HG02885 (cell line): ENCODE data around the gene RNASE7.
A peak's percentile ranks its signal among the peaks of the same experiment; 100 is the strongest.
"Not testable (repeated sequence)": the region's sequence is repeated elsewhere in the genome, so short reads cannot be mapped to it uniquely, and the experiment has no call there.

ENCODE experiments used
- ATAC-seq: cut with Tn5 transposase; IDR thresholded peaks from one replicate; pipeline ENCODE4 v1.9.1; 2021; ENCODE audit warnings: mild to moderate bottlenecking; ENCODE audit not compliant: unreplicated experiment, poor library complexity

Gene RNASE7, protein sequence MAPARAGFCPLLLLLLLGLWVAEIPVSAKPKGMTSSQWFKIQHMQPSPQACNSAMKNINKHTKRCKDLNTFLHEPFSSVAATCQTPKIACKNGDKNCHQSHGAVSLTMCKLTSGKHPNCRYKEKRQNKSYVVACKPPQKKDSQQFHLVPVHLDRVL

DNA sequence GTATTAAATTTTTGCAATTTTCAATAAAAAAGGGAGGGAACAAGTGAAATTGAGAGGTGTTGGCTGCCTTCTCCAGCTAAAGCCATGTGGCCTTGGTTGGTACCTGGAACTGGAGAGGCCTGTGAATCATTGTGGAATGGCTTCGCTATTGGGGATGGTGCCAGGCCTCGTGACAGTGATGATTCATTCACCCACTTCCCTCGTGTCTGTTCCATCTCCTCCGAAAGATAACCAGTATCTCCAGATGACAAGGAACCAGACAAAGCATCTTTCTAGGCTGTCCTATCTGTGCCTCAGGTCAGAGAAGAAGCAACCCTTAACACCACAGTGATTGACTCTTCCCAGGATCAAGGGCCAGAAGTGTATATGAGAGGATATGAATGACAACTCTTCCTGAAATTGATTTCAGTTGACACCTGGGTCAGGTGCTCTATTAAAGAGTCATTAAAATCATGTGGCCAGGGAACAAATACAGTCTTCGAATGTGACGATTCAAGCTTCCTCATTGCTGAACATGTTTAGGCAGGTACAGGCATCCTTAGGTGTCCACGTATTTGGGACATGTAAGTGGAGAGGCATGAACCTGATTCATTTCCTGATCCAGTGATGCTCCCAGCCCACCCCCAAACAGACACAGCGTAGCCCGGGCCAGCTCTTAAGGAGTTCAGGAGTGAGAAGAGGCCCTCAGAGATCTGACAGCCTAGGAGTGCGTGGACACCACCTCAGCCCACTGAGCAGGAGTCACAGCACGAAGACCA is at the start of gene RNASE7:
Gene RNASE7 (plus strand): TSS at position 687 of the 758 bp plus-strand sequence. CDS start 631 bp downstream, outside the sequence.
- ATAC-seq, result no peak

DNA sequence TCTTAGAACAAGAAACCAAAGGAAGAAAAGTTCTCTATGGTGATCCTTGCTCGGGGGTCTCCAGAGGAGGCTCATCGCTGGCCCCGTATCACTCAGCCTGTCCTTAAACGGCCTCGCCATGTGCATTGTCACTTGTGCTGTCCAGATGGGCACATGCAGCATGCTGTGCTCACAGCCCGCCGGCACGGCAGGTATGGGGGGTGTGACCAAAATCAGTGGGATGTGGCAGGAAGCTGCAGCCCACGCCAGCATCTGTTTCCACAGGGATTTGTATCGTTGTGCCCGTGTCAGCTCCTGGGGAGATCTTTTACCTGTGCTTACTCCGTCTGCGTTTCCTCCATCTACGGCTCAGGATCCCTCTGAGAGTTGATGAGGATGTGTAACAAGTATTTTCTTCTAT is 45.6 kb upstream of the RNASE7 start:
- ATAC-seq, result no peak

DNA sequence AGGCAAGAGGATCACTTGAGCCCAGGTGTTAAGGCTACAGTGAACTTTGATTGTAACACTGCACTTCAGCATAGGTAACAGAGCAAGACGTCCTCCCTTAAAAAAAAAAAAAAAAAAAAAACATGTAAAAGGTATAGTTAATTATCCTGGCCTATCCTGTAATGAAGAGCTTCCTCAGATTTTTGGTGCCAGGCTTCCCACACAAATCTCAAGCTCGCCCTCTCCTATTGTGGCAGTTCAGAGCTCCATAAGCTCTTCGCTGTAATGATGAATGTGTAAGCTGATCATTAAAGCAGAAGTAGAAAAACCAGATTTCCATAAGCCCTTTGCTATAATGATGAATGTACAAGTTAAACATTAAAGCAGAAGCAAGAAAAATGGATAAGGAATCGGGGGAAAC is 45.0 kb upstream of the RNASE7 start:
- no peak for ATAC-seq

- no peak for ATAC-seq
These were observed 44.6 kb upstream of the RNASE7 start for GRCh38 chr14:20997564-20997963.

- ATAC-seq, result no peak
These were observed 44.0 kb upstream of the RNASE7 start for GRCh38 chr14:20998139-20998538.

DNA sequence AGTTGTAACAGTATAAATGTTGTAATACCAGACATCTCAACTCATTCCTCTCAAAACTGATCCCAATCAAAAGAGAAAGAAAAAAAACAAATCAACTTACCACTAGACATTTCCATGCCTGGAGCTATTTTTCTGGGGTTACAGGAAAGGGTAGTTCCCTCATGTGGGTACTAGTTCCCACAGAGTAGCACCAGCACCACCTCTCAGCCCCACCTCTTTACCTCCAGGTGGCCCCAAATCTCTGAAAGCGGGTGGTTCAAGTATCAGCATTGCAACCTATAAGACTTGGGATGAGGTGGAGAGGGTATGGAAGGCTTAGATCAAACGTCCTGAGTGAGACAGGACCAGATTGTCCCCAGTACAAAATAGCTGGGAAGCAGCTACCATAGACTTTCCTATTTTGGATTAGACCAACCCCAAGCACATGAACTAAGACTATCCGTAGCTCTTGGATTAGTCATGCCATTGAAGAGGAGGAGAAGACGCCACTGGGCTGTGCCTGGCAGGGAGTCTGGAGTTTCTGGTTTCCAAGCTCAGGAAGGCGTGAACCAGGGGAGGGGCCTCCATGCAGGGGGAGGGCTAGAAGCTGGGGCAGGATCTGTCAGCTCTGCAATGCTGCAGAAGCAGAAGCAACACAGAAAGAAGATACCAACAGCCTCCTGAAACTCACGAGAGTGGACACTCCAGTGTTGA is 43.3 kb upstream of the RNASE7 start, which contains the start of gene SLC39A2:
Gene SLC39A2 (plus strand): TSS at position 620 of the 693 bp plus-strand sequence. CDS start 154 bp downstream, outside the sequence.
- ATAC-seq, result no peak

DNA sequence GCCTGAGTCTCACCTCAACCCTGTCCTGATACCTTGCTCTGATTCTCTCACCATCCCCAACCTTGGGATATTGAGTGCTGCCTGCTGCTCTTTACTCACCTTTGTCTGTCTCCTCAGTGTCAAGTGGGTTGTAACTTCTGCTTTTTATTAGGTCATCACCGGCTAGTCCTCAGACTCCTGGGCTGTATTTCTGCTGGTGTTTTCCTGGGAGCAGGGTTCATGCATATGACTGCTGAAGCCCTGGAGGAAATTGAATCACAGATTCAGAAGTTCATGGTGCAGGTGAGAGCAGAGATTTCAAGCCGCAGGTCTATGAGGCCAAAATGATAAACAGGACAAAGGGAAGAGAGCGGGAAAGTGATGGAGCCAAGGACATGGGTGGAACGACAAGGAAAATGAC is 42.6 kb upstream of the RNASE7 start:
- no peak for ATAC-seq

- ATAC-seq, result no peak
These were observed 40.9 kb upstream of the RNASE7 start for GRCh38 chr14:21001218-21001617.

DNA sequence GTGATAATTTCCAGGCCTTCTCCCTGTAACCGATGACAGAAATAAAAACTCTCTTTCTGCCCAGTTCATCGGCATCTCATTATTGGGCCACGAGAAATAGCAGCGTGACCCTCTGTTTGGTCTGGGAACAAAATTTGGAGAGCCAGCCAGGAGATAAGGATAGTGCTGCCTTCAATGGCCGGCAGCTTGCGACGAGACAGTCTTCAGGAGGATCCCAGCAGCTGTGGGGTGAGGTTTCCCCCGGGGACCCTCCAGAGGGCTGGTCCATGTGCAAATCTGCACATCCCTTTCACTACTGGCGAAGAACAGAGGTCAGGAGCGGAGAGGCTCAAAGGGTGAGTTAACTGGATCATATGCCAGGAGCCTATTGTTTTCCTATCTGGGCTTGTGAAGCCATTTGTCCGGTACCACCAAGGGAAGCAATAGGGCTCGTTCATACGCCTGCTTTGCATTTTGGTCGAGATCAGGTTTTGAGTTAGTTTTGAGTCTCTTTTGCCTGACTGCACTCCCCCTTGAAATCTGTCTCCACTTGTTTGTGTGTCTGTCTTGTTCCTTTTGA is 38.3 kb upstream of the RNASE7 start:
- no peak for ATAC-seq

DNA sequence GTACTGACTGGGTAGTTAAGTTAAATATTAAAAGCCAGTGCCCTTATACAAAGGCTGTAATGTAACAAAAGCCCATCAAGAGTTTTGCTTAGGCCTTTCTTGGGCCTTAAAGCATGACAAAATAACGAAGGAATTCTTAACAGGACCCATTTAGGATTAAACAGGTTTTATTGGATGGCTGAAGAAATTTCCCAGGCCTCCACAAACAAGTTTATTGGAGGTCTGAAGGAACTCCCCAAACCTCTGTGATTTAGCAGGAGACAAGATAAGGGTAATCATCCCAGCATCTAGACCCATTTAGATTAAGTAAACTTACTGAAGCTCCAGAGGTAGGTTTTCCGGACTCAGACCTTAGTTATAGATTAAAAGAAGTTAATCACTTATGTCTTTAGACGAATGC is 32.4 kb upstream of the RNASE7 start:
- ATAC-seq, result not testable (repeated sequence)

GRCh38 chr14:21011136-21011535 is 31.0 kb upstream of the RNASE7 start:
- no peak for ATAC-seq

DNA sequence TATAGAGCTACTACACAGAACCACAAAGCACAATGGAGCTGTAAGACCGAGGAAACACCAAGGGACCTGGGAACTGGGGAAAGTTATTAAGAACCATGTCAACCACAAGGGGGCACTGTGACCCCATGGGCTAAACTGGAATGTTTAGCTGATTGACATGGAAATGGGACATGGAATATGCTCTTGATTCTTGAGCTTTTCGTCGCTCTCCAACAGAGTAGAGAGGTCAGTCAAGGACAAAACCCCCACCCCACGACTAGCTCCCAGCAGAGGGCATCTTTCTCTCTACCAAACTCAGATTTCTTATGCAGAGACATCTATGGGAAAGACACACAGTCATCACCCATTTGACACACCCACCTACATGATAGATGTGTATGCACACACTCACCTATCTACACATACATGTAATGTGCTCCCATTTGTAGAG is 27.4 kb upstream of the RNASE7 start:
- ATAC-seq, result peak; percentile 70

GRCh38 chr14:21015312-21015711 is 26.9 kb upstream of the RNASE7 start:
- ATAC-seq, result no peak

DNA sequence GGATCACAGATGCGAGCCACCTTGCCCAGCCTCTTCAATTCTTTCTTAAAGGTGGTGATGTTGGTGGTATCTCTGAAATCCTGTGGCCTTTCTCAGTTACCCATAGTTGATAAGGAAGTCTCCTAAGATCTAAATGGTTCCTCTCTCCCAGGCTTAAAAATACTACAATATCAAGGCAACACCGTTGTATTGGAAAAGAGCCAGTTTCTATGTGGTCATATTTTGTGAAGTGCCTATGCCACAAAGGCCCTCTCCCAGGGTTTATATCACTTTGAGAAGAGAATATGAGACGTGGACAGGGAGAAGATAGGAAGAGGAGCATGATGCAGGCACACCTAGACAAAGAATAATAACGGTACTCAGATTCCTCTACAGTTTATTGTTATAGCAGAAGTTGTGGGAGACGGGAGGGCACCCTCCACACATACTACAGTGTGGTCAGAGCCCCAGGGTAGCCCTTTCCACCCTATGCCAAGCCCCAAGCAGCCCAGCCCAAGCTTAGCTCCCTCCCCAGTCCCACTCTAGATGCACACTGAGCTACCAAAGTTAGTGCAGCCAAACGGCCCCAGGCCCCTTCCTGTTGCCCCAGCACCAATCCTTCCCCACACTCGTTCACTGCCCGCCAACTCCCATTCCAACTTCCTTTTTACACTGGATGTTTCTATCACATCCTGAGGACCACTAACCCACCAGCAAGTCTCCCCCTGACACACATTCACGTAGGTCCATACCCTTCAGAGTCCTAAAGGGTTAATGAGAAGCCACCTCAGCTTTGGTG is 25.6 kb upstream of the RNASE7 start:
- no peak for ATAC-seq

DNA sequence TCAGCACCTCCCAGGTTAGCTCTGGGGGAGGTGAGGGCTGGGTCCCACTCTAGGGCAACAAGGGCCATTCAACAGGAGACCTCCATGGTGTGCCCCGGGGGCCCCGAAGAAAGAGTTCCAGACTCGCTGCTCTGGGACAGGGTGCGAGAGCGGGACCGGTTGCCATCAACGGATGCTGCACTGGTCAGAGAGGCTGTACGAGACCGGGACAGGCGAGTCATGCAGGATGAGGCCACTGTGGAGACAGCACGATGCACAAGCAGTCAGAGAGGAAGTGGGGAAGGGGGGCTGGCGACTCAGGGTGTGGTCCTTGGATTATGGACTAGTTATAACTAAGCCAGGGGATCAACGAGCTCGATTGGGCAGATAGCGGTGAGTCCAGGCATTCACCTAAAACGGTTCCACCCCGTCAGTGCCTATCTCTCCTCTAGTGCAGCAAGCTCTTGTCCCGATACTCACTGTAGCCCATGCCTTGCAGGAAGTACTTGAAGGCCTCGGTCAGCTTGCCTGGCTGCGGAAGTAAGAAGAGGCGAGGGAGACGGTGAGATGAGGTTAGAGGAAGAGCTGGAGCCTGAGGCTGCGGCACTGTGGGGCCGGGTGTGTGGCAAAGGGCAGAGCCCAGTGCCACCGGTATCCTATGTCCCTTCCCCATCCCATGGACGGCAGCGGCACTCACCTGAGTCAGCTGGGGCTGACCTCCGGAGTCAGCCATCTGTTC is 24.5 kb upstream of the RNASE7 start:
- no peak for ATAC-seq

DNA sequence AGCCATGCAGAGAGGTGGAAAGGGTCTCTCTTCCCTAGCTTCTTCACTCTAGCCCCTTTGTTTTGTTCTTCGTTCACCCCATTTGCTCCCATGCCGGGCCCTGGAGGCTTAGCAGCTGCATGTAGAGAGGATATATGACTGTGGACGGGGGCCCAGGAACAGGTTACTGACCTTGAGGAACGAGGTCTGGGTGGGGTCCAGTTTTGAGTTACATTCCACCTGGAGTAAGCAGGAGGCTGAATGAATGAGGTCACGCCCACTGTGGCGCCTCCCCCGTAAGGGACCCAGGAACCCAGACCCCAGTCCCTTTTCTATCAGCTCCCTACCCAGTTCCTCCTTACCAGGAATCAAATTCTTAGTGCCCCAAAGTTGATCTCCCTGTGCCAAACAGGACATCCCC is 23.9 kb upstream of the RNASE7 start:
- no peak for ATAC-seq

GRCh38 chr14:21018781-21019180 is 23.4 kb upstream of the RNASE7 start:
- ATAC-seq, result no peak

- no peak for ATAC-seq
These were observed 22.8 kb upstream of the RNASE7 start for GRCh38 chr14:21019366-21019765.

DNA sequence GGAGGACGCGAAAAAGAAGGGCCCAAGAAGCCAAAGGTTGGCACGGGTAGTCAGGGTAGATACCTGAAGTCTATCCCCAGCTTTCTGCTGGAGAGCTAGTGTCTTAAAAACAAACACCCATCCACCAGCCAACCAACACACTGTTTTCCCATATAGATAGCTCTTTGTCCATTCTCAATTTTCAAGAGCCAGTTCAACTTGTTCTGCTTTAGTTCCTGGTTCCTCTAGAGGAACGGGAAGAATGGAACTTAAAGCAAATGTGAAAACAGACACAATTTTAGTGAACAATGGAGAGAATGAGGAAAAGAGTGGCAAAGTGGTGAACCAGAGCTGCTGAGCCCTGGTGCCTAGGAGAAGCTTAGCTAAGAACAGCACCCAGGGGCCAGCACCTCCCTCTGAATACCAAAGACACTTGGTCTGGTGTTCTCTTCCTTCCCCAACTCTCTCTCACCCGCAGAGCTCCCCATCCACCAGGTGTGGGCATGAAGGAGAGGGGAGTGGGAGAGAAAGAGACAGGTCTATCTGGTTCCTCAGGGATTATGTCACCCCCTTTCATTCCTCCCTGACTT is 21.1 kb upstream of the RNASE7 start:
- no peak for ATAC-seq
